ENCODE results near the gene TLDC2.
"Not testable (repeated sequence)": the region's sequence is repeated elsewhere in the genome, so short reads cannot be mapped to it uniquely, and the experiment has no call there.

DNA sequence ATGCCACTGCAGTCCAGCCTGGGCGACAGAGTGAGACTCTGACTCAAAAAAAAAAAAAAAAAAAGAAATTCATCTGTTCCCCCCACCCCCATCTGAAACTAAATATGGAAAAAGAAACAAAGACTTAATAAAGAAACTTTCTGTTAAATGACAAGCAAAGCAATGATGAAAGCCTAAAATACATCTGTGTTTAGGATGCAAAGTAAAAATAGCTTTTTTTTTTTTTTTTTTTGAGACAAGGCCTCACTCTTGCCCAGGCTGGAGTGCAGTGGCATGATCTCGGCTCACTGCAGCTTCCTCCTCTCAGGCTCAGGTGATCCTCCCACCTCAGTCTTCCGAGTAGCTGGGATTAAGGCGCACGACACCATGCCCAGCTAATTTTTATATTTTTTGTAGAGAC is 845 bp upstream of the TLDC2 start:
- not testable (repeated sequence) for TF ChIP-seq POLR2AphosphoS5, EP300 (IDR thresholded peaks at IDR 0.05)
- TF ChIP-seq, protein P1, sequence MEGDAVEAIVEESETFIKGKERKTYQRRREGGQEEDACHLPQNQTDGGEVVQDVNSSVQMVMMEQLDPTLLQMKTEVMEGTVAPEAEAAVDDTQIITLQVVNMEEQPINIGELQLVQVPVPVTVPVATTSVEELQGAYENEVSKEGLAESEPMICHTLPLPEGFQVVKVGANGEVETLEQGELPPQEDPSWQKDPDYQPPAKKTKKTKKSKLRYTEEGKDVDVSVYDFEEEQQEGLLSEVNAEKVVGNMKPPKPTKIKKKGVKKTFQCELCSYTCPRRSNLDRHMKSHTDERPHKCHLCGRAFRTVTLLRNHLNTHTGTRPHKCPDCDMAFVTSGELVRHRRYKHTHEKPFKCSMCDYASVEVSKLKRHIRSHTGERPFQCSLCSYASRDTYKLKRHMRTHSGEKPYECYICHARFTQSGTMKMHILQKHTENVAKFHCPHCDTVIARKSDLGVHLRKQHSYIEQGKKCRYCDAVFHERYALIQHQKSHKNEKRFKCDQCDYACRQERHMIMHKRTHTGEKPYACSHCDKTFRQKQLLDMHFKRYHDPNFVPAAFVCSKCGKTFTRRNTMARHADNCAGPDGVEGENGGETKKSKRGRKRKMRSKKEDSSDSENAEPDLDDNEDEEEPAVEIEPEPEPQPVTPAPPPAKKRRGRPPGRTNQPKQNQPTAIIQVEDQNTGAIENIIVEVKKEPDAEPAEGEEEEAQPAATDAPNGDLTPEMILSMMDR (IDR thresholded peaks at IDR 0.05), result not testable (repeated sequence)
